Transverse colon (tissue), 4 donors: Measurements from ENCODE around the gene CACNA1C. TPM values are rescaled to one million over a fixed set of nuclear protein-coding genes. Genes with fewer than 3 reads are reported as not detected.

Experiments used
- DNase-seq: peaks from one replicate; pipeline ENCODE4 v3.0.0-alpha.2; 2019
- H3K27ac ChIP-seq, 4 donors: fragments of 200-600 bp; sonication (generic); 2 replicates each; pipeline ENCODE4 v1.5.1; 2016 to 2018; ENCODE audit warnings: inconsistent platforms in 4 of 4
- H3K27me3 ChIP-seq: fragments of 200-600 bp; sonication (generic); 2 replicates; pipeline ENCODE4 v1.5.1; 2017; ENCODE audit warnings: inconsistent platforms
- H3K36me3 ChIP-seq, 4 donors: fragments of 200-600 bp; sonication (generic); 2 replicates each; pipeline ENCODE4 v1.5.1; 2017 to 2019; ENCODE audit warnings: inconsistent platforms in 4 of 4
- H3K4me1 ChIP-seq, 4 donors: fragments of 200-600 bp; sonication (generic); 2 replicates each; pipeline ENCODE4 v1.5.1; 2017 to 2020; ENCODE audit warnings: inconsistent platforms in 4 of 4
- H3K4me3 ChIP-seq, 4 donors: fragments of 200-600 bp; sonication (generic); 1 replicate in 1 of 4; 2 replicates in 3 of 4; pipeline versions ENCODE4 v1.5.1 to v1.6.1; 2017 to 2019; ENCODE audit warnings: inconsistent platforms in 4 of 4
- H3K9me3 ChIP-seq, 2 donors: fragments of 200-600 bp; sonication (generic); 2 replicates each; pipeline ENCODE4 v1.5.1; 2017 to 2019; ENCODE audit warnings: inconsistent platforms in 2 of 2
- CTCF ChIP-seq, 5 experiments: fragments of 200-600 bp in 3 of 5; fragments of 450-650 bp in 2 of 5; sonication (generic) in 3 of 5; IDR thresholded peaks; 1 replicate in 2 of 5; 2 replicates in 3 of 5; pipeline ENCODE4 v1.5.1; 2016 to 2017; ENCODE audit warnings: antibody characterized with exemption in 5 of 5, inconsistent platforms in 3 of 5, mild to moderate bottlenecking in 2 of 5, moderate library complexity in 1 of 5
- EP300 ChIP-seq: sonication (generic); formaldehyde crosslinking; IDR thresholded peaks from one replicate; pipeline ENCODE4 v1.6.1; 2017; ENCODE audit warnings: antibody characterized with exemption, low read depth
- POLR2A ChIP-seq: fragments of 450-650 bp; IDR thresholded peaks from one replicate; pipeline ENCODE4 v1.6.1; 2016; ENCODE audit warnings: antibody characterized with exemption, mild to moderate bottlenecking, moderate library complexity
- POLR2AphosphoS5 ChIP-seq, 3 donors: sonication (generic); formaldehyde crosslinking; IDR thresholded peaks; one replicate each; pipeline ENCODE4 v1.6.1; 2016; ENCODE audit warnings: antibody characterized with exemption in 3 of 3
- WGBS, 2 donors: methylation state at CpG; one replicate each; pipeline ENCODE4 v1.1.5; 2018; ENCODE audit warnings: low coverage in 1 of 2; 5-methylcytosine and 5-hydroxymethylcytosine counted together
- in situ Hi-C, 4 donors: fragments of 200-750 bp; cut with MboI; loops; one replicate each; pipeline versions ENCODE4 v1.15.0 to v1.15.1; 2017; ENCODE audit warnings: low sequenced_read_pairs in 3 of 4, low pct_ligation_motif_present in 1 of 4, low pct_unique_long_range_greater_than_20kb in 1 of 4
- intact Hi-C: fragments of 100-400 bp; cut with DNase I; formaldehyde crosslinking; loops from one replicate; pipeline ENCODE4 v1.15.1; 2023; ENCODE audit warnings: low total_unique reads
- total RNA-seq, 4 donors: library from RNA; depleted of rRNA; stranded (reverse); fragments of >200 nt; gene quantifications; one replicate each; pipeline ENCODE4 v1.1.0, GENCODE V29; 2016

CACNA1C gene
- total RNA-seq, 4 donors from 2014 or later, result 18.8 to 35.2 (median 24.8) TPM

- DNase-seq, result no peak
- intact Hi-C loops, result no loop called here
- Histone ChIP-seq H3K36me3 (no peaks in the 10 kb centered on the region), H3K4me3 (no peak overlapping the region), H3K27ac (peak overlapping the region in 3 of 4 donors; percentile 31 to 83 (median 82)), H3K27me3 (no peaks in the 10 kb centered on the region), H3K9me3 (no peaks in the 10 kb centered on the region), H3K4me1 (peaks cover 0 to 42% (median 31%) of the 10 kb centered on the region in 4 donors)
- 89 to 96% methylated on average over 4 to 6 of the region's 6 CpGs for WGBS, 2 donors
- in situ Hi-C loops, result no loop called here
- TF ChIP-seq CTCF (IDR thresholded peaks at IDR 0.05) (no peak), POLR2AphosphoS5 (IDR thresholded peaks at IDR 0.05) (no peak), POLR2A (no peak), EP300 (no peak)
These were observed 281.5 kb downstream of the CACNA1C start for GRCh38 chr12:2334271-2334670.

DNA sequence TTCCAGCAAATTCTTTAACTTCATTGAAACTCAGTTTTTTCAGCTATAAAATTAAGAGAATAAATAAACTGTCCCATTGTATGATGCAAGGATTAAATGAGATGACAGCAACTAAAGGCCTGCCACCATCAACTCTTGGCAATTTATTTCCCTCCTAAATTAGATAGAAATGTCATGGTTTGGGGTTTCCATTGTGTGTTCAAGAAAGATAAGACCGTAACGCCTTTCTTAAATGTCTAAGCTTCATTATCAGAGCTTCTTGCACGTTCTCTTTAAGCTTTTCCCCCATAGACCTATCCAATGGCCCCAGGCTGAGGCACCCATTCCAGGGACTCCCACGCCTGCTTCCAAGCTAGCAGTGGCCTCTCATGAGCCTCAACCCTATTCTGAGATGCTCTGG is 281.9 kb downstream of the CACNA1C start:
- Histone ChIP-seq H3K4me3 (no peak overlapping the region), H3K4me1 (peaks cover 0 to 46% (median 33%) of the 10 kb centered on the region in 4 donors), H3K27me3 (no peaks in the 10 kb centered on the region), H3K9me3 (no peaks in the 10 kb centered on the region), H3K27ac (peak overlapping the region; percentile 81 to 83 (median 82)), H3K36me3 (no peaks in the 10 kb centered on the region)
- TF ChIP-seq EP300 (no peak), POLR2AphosphoS5 (IDR thresholded peaks at IDR 0.05) (no peak), CTCF (IDR thresholded peaks at IDR 0.05) (no peak), POLR2A (no peak)
- intact Hi-C loops (no loop called here), in situ Hi-C loops (no loop called here)
- no peak for DNase-seq
- 77 to 92% methylated on average over 2 to 4 of the region's 4 CpGs for WGBS, 2 donors

- Histone ChIP-seq H3K27ac (peak overlapping the region; percentile 81 to 83 (median 82)), H3K4me3 (no peak overlapping the region), H3K27me3 (no peaks in the 10 kb centered on the region), H3K36me3 (no peaks in the 10 kb centered on the region), H3K9me3 (no peaks in the 10 kb centered on the region), H3K4me1 (peaks cover 0 to 46% (median 34%) of the 10 kb centered on the region in 4 donors)
- in situ Hi-C loops, result no loop called here
- WGBS, 2 donors, result 0 to 50% methylated on average over 1 to 5 of the region's 5 CpGs
- intact Hi-C loops, result no loop called here
- no peak for DNase-seq
- TF ChIP-seq EP300 (no peak), CTCF (IDR thresholded peaks at IDR 0.05) (no peak), POLR2A (no peak), POLR2AphosphoS5 (IDR thresholded peaks at IDR 0.05) (no peak)
These were observed 282.3 kb downstream of the CACNA1C start for GRCh38 chr12:2335109-2335508.

GRCh38 chr12:2335513-2335912 is 282.7 kb downstream of the CACNA1C start:
- in situ Hi-C loops, result no loop called here
- intact Hi-C loops, result no loop called here

More at GRCh38 chr12:2335513-2335912, 282.7 kb downstream of the CACNA1C start:
- TF ChIP-seq EP300, result no peak
- no peak for TF ChIP-seq CTCF (IDR thresholded peaks at IDR 0.05)
- TF ChIP-seq POLR2AphosphoS5 (IDR thresholded peaks at IDR 0.05), result no peak
- no peak for TF ChIP-seq POLR2A
- Histone ChIP-seq H3K36me3 (no peaks in the 10 kb centered on the region), H3K27ac (peak overlapping the region; percentile 81 to 83 (median 82)), H3K27me3 (no peaks in the 10 kb centered on the region), H3K4me1 (peaks cover 0 to 46% (median 34%) of the 10 kb centered on the region in 4 donors), H3K9me3 (no peaks in the 10 kb centered on the region), H3K4me3 (no peak overlapping the region)
- no peak for DNase-seq
- WGBS, 2 donors, result 52 to 67% methylated on average over 2 to 3 of the region's 3 CpGs
